ENCODE data around the gene CSRP1.
"Not testable (repeated sequence)": the region's sequence is repeated elsewhere in the genome, so short reads cannot be mapped to it uniquely, and the experiment has no call there.

CSRP1 gene

DNA sequence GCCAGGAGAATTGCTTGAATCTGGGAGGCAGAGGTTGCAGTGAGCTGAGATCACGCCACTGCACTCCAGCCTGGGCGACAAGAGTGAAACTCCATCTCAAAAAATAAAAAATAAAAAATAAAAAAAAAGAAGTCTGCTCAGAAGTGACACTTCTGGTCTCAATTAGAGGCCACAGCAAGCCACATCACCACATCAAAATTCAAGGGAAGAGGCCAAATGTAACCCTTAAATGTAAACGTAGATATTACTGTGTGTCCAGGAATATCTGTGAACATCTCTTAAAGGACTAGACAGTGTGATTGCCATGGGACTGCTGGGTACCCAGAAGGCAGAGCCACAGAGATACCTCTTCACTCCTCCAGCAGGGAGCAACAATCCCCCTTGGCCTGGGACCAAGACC, 28.3 kb downstream of the CSRP1 start:
- not testable (repeated sequence) for DNase-seq (ENCODE audit: low read depth in 2 of 3, low spot score in 2 of 3)

DNA sequence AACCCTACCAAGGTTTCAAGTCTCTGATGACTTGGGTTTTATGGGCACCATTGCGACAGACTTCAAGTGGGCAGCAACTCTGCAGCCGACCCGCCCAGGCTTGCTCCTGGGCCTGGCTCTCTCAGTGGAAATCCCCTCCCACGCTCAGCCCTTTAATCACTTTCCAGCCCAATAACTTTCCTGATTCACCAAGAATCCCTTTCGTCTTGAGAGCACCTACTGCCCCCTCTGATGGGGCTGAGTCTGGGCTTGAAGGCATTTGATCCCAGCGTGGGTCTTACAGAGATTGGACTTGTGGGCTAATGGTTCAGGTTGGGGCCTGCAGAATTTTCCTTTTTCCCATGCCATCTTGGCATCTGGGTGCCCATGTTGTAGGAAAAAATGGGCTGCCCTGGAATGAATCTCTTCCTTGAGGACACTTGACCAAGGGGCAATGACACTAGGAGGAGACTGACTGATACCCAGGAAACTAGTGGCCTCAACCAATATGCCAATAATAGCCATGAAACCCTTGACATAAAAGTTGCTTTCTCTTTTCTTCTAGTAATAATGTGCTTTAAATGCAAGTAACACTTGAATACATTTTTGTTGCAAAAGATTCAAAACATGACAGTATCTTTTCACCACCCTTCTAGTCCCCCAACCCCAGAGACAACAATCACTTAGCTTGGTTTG, 30.1 kb downstream of the CSRP1 start:
- DNase-seq (ENCODE audit: low read depth in 2 of 3, low spot score in 2 of 3) = no peak

DNA sequence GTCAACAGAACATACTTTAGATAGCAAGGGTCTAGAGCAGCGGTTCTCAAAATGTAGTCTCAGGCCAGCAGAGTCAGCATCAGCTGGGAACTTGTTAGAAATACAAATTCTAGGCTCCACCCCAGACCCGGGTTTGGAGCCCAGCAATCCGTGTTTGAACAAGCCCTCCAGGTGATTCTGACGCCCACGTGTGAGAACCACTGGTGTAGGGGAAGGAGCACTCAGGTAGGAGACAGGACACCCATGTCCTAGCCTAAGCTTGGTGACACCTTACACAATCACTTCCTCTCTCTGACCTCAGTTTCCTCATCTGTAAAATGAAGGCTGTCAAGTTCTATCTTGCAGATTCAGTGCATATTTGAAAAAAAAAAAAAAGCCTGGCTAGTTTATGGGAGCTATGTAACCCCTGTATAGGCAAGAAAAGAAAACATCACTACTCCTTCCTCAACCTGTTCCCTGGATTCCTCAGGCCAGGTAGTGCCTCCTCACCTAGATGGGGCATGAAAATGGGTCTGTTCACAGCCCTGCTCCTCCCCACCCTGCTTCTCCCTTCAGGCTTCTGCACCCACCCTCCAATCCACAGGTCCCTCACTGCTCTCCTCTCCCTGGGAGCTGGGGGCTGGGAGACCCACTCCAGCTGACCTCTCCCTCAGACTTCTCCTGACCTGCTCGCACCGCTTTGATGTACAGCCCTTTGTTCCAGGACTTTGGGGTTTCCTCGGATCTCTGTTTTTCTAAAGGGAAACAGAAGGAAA, 30.8 kb downstream of the CSRP1 start:
- DNase-seq (ENCODE audit: low read depth in 2 of 3, low spot score in 2 of 3) = no peak

DNA sequence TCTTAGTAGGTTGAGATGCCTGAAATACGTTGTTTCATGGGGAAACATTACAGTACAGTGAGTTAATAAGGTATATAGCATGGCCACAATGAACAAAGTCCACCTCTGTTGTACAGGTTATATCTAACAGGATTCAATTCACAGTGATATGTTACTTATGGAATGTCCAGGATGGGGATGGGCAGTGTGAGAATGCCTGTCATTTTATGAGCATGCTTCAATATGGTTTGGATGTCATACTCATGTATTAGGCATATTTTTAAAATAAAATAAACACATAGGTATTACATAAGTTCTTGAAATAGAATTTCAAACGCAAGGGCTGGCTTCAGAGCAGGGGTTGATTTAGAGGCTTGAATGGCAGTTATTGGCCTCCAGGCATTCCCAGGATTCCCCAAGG, 31.8 kb downstream of the CSRP1 start:
- no peak for DNase-seq (ENCODE audit: low read depth in 2 of 3, low spot score in 2 of 3)

DNA sequence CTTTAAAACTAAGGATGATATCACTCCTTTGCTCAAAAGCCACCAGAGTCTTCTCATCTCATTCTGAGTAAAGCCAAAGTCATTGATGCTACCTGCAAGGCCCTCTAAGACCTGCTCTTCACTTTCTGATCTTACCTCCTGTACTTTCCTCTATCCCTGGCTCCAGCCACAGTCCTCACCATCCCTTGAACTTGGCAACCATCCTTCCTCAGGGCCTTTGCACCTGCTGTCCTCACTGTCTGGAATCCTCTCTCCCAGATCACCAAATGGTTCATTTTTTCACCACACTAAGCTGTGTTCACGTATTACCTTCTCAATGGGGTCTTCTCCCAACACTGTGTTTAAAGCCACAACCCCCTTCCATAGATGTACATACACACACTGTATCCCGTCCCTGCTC, 33.6 kb downstream of the CSRP1 start:
- no peak for DNase-seq (ENCODE audit: low read depth in 2 of 3, low spot score in 2 of 3)

DNA sequence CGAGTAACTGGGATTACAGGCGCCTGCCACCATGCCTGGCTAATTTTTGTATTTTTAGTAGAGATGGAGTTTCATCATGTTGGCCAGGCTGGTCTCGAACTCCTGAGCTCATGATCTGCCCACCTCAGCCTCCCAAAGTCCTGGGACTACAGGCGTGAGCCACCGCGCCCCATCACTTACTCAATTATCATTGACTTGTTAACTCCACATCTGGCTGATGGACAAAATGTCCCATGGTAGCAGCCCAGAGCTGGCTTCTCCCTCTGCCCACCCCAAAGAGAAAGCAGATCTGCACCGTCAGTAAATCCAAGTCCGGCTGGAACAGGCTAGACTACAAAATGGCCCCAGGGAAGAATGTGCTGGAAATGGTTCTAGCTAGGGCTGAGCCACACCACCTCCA, 34.6 kb downstream of the CSRP1 start:
- DNase-seq (ENCODE audit: low read depth in 2 of 3, low spot score in 2 of 3) = not testable (repeated sequence)

DNA sequence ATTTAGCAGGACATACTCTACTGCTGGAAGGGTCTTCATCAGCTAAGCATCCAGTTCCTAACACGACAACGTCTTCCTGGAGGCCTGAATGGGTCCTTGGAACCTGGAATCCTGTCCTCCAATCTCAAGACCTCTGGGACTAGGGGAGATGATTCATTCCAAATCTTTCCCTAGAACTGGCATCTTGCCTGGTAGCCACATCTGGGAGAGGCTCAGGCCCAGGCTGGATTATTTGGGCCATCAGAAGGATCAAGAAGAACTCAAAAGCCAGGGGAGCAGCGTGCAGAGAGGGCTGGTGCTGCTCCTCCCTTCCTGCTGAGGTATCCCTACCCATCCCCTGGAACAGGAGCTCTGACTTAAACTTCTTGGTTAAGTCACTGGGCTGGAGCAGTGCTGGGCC, 35.2 kb downstream of the CSRP1 start:
- no peak for DNase-seq (ENCODE audit: low read depth in 2 of 3, low spot score in 2 of 3)

DNA sequence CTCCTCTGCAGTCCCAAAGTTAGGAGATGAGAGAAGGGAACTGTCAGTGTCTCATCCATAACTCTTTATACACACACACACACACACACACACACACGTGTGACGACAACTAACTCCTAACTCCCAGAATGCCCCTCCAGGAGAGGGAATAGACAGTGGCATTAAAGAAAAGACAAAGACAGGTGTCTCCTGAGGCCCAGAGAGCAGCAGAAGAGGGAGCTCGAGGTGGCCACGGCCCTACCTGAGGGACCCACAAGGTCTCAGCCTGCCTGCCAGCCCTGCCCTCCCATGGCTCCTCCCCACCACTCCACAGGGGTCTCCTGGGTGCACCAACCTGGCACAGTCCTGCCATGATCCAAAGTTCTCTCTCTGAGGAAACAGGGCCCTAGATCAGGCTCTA, 36.3 kb downstream of the CSRP1 start:
- no peak for DNase-seq (ENCODE audit: low read depth in 2 of 3, low spot score in 2 of 3)

DNA sequence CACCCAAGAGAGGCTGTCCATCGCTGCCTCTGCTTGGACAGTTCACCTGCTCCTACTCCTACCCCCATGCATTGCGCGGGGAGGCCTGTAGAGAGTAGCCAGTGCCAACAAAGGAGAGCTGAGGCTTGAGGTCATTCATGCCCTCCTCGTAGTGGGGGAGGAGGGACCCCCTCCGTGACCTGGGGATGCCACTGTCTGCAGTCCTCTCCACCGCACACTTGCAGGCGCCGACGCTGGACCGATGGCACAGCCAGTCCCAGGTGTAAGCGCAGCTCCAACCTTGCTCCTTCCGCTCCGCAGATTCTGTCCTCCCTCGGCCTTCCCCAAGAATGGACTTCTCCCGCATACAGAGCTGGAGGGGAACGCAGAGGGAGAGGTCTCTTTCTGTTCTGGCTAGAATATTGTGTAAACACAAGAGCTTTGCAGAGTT, 37.3 kb downstream of the CSRP1 start:
- no peak for DNase-seq (ENCODE audit: low read depth in 2 of 3, low spot score in 2 of 3)

DNA sequence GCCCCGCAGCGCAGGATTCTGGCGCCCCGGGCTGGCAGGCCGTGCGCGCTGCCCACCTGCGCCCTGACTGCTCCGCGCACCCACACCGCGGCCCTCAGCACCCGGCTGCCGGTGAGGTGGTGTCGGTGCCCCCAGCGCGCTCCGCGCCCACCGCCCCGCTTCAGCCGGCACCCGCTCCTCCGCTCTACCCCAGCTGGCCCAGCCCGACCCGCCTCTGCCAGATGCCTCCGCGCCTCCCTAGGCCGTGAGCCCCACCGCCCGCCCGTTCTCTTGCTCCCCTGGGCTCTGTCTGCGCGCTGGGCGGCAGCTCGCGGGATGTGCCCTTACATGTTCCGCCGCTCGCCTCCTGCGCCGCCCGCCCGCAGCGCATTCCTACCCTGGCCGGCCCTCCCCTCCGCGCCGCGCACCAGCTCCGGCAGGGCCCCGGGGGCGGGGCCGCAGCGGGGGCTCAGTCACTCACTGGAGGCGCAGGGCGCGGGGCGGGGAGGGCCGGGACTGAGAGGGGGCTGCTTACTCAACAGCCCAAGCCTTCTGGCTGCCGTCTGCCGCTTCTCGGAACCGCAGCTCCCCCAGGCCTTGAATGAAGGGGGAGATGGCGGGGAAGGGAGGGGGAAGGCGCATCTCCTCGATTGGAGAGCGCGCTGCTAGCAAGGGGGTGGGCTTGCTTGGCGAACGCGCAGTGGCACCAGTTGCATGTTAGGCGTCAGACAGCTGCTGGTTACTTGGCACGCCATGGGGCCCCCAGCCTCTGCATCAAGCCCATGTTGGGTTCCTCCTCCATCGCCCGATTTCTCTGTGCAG, 37.9 kb downstream of the CSRP1 start, which contains the start of gene PHLDA3:
Gene PHLDA3 (minus strand): TSS at position 345 of the 801 bp plus-strand sequence. CDS start 402 bp downstream, outside the sequence.
- no peak for DNase-seq (ENCODE audit: low read depth in 2 of 3, low spot score in 2 of 3)

DNA sequence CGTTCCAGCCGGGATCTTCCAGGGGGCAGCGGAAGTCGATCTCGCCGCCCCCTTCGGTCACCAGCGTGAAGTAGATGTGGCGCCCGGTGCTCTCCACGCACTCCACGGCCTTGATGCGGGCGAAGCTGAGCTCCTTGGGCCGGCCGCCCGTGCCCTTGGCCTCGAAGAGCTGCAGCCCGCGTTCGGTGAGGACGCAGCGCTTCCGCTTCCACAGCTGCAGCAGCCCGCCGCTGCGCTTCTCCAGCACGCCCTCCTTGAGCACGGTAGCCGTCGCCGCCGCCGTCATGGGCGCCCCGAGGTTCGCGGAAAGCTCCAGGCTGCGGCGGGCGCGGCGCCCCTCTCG, 38.5 kb downstream of the CSRP1 start:
- no peak for DNase-seq (ENCODE audit: low read depth in 2 of 3, low spot score in 2 of 3)

DNA sequence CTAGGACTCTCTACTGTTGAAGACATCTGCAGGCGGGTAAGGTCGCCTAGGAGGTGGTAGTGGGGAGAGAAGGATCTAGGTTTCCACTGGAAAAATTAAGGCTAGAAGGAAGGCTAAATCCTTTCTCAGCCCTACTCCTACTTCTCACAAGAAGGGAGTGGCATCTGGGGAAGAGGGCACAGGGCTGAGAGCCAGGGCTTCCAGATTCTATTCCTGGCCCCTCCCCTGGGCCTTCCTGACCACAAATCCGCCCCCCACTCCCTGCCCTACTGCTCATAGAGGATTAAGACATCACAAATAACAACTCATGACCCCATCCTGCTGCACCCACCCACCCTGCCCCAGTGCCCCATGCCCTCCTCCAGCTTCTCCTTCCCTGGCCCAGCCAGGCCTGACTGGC, 40.4 kb downstream of the CSRP1 start:
- no peak for DNase-seq (ENCODE audit: low read depth in 2 of 3, low spot score in 2 of 3)

DNA sequence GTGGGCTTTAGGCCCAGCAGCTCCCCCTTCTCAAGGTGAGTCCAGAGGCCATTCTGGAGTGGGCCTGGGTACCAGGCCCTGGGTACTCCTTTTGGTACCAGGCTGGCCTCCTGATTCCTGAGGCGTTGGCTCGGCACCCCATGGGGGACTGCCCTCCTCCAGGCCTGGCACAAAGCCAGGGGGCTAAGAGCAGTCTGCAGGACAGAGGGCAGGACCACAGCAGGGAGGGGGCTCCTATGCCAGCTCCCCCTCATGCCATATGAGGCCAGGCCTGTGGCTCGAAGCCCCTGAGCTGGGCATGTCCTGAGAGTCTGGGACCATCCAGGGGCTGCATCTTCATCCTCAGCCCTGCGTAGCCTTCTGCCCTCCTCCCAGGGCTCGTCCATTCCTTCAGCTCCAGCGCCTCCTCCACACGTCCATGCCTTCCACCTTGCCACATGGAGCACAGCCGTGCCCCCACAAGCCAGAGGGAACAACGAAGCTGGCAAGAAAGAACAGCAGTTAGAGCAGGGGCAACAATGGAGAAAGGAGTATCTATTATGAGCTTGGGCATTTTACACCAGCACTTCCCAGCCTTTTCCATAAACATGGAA, 41.1 kb downstream of the CSRP1 start:
- DNase-seq (ENCODE audit: low read depth in 2 of 3, low spot score in 2 of 3) = no peak

DNA sequence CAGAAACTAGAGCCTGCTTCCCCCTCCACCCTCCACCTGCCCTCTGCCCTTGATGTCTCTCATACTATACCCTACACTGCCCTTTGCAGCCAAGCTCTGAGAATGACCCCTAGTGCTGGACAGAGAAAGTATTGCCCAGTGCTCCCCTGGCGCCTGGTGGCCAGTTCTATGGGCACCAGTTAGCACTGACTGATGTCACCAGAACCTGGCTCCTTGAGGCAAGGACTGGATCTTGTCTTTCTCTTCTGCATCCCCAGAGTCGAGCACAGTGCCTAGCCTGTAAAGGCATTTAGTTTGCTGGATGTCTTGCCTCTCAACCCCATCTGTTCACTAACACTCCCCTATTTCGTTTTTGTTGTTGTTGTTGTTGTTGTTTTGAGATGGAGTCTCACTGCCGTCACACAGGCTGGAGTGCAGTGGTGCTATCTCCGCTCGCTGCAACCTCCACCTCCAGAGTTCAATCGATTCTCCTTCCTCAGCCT, 43.8 kb downstream of the CSRP1 start:
- no peak for DNase-seq (ENCODE audit: low read depth in 2 of 3, low spot score in 2 of 3)

DNA sequence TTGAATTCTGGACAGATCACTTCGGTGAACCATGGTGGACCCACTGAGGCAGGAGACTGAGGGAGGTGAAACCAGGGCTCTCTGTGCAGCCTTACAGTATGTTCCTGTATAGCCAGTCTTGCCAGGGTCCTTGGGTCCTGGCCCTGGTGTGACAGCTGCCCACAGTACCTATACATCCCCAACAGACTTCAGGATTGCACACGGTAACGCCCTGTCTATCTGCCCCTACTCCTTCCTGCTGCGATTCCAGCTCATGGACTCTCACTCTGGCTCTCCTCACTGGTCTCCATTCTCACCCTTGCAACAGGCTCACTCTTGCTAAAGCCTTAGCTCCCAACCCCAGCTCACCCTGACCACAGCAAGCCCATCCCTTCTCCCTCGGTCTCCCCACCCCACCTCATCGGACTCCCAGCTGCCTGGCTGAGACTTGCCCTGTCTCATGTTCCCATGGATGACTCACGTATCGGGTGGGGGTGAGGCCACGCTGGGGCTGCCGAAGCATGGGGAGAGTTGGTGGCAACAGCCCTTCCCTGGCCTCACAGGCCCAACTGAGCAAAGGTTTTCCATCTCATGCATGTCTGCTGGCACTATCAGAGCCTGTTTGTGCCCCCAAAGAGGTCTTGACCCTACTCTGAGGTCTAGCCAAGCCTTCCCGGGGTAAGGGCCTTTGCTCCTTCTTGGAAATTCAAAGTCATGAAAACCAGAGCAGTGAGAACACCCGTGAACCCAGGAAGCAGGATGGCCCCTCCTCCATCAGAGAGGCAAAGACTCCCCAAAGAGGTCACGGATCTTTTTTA, 45.1 kb downstream of the CSRP1 start:
- no peak for DNase-seq (ENCODE audit: low read depth in 2 of 3, low spot score in 2 of 3)

DNA sequence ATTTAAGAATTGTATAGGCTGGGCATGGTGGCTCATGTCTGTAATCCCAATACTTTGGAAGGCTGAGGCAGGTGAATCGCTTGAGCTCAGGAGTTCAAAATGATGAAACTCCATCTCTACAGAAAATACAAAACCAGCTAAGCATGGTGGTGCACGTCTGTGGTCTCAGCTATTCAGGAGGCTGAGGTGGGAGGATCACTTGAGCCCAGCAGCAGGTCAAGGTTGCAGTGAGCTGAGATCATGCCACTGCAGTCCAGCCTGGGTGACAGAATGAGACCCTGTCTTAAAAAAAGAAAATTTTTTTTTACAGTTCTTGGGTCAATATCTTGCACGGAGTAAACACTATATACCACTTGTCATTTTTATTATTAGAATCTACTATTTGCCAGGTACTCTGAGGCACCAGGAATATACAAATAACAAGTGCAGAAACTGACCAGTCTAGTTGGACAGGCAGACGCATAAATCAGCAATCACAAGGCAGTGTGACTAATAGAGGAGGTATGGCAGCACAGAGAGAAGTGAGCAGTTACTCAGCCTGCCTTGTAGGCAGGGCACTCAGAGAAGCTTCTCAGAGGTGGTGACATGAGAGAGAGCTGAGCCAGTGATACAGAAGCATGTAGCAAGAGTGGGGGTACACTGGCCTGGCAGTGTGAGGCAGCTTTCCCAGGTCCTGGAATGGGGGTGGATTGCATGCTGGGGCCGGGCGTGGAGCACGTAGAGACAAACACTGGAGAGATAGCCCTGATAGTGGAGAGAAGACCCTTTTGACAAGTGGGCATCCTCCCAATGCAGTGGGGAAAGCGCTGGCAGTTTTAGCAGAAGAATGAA, 45.9 kb downstream of the CSRP1 start:
- no peak for DNase-seq (ENCODE audit: low read depth in 2 of 3, low spot score in 2 of 3)

DNA sequence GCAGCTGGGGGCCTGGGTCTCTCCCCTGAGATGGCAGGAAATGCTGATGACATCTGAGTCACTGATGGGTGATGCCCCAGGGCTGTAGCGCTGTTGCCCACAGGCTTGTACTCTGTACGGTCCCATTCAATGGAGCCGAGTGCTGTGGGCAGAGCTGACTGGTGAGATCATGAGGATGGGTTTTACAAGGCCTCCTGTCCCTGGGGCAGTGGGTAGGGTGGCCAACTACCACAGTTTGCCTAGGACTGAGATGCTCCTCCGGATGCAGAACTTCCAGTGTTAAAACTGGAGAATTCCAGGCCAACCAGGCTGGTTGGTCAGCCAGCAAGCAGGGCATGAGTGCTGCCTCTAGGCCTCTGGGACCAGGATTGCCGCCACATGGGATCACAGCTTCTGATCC, 47.1 kb downstream of the CSRP1 start:
- DNase-seq (ENCODE audit: low read depth in 2 of 3, low spot score in 2 of 3) = no peak

DNA sequence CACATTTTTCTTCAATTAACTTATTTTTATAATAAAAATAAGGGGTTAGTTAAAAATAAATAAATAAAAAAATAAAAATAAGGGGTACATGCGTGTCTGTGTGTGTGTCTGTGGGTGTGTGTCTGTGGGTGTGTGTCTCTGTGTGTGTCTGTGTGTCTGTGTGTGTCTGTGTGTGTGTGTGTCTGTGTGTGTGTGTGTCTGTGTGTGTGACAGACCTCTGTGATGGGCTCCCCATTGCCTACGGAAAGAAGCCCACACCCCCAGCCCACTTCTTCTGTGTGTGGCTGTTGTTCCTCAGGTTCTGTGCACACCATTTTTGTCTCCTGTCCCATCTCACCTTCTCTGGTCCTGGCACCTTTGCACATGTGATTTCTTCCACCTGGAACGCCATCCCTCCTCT, 47.9 kb downstream of the CSRP1 start:
- no peak for DNase-seq (ENCODE audit: low read depth in 2 of 3, low spot score in 2 of 3)

DNA sequence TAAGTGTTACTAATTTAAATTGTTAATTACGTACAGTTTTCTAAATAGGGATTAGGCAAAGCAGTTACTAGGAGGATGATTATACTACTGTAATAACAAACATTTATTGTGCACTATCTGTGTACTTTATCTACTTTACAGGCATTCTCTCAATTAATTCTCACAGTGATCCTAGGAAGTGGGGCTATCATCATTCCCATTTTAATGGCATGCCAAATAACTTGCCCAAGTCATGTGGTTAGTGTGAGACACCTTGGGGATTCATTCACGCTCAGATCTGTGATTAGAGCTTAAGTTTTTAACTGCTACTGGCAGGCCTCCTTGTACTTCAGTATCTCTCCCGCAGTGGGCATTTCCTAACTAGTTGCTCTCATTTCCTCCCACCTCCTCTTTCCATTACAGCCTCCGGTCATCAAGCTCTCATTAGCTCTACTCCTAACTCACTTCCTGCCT, 49.4 kb downstream of the CSRP1 start:
- no peak for DNase-seq (ENCODE audit: low read depth in 2 of 3, low spot score in 2 of 3)

Data from activated CD8-positive, alpha-beta memory T cell treated with anti-CD3 and anti-CD28 coated beads for 48 hours (primary cell).